Anterior cingulate cortex (tissue), 58 donors: Measurements from ENCODE around the gene RTEL1.
"Not testable (repeated sequence)": the region's sequence is repeated elsewhere in the genome, so short reads cannot be mapped to it uniquely, and the experiment has no call there.

Experiments used
- DNase-seq, 58 donors: peaks; one replicate each; lab custom pipeline; 2025; lab: John Stamatoyannopoulos, UW

RTEL1 gene

DNA sequence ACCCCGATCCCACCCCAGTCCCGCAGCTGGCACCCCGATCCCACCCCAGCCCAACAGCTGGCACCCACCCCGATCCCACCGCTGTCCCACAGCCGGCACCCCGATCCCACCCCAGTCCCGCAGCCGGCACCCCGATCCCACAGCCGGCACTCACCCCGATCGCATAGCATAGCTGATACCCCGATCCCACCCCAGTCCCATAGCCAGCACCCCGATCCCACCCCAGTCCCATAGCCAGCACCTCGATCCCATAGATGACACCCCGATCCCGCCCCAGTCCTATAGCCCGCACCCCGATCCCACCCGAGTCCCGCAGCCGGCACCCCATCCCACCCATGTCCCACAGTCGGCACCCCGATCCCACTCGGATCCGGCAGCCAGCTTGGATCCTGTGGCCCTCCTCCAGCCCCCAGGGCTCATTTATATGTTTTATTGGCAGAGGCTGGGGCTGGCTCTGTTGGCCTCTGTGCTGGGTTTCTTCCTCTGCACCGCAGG, 30.3 kb upstream of the RTEL1 start:
- no peak for DNase-seq

DNA sequence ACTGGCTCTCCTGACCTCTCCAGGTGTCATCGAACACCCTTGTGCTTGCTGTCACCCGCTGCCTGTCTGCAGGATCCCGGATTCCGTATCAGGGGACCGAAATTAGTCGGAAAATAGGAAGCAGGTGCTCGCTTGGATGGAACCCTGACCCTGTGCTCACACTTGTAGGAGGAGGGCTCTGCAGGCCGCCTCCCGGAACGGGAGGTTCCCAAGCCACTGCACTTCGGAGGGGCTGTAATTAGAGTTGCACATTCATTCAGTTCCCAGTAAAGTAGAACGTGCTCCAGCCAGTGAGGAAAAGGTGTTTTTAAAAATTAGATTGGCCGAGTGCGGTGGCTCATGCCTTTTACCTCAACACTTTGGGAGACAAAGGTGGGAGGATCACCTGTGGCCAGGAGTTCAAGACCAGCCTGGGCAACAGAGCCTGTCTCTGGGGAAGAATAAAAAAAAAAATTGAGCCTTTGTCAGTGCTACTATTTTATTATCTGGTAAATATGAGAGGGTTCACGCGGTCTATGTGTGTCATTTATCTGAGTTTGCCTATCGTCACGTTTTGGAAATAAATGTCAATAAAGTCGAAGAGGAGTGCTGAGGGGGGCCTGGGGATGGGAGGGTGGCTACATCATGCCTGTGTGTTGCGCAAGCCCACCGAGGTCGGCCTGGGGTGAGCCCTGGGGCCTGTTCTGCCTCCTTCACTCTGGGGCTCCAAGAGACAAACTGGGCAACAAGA, 29.7 kb upstream of the RTEL1 start:
- DNase-seq, result peak in 5 of 58 donors; percentile 18 to 41 (median 23)

DNA sequence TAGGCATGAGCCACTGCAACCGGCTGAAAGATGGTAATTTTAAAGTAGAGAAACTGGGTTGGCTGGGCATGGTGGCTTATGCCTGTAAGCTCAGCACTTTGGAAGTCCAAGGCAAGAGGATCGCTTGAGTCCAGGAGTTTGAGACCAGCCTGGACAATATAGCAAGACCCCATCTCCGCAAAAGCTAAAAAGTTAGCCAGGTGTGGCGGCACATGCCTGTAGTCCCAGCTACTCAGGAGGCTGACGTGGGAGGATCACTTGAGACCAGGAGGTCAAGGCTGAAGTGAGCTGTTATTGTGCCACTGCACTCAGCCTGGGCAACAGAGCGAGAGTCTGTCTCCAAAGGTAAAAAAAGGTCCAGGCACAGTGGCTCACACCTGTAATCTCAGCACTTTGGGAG, 27.2 kb upstream of the RTEL1 start:
- DNase-seq, result not testable (repeated sequence)

DNA sequence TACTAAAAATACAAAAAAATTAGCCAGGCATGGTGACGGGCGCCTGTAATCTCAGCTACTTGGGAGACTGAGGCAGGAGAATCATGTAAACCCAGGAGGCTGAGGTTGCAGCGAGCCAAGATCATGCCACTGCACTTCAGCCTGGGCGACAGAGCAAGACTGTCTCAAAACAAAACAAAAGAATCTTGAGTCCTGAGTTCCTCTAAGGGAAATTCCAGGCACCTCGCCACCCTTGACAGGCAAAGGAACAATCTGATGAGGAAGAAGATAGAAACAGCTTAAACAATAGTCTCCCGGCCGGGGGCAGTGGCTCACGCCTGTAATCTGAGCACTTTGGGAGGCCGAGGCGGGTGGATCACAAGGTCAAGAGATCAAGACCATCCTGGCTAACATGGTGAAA, 26.7 kb upstream of the RTEL1 start:
- not testable (repeated sequence) for DNase-seq

DNA sequence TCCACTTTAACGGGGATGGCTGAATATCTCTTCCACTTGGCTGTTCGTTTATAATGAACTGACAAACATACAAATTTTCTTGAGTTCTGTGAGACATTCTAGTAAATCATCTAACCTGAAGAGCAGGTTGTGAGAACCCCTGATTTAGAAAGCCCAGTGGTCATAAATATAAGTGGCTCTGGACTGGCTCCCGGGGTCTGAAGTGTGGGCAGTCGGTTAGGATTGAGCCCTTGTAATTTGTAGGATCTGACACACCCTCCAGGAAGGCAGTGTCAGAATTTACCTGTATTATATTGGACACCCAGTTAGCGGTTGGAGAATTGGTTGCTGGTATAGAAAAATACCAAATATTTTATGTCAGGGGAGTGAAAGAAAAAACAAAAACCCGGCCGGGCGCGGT, 24.4 kb upstream of the RTEL1 start:
- DNase-seq, result no peak

DNA sequence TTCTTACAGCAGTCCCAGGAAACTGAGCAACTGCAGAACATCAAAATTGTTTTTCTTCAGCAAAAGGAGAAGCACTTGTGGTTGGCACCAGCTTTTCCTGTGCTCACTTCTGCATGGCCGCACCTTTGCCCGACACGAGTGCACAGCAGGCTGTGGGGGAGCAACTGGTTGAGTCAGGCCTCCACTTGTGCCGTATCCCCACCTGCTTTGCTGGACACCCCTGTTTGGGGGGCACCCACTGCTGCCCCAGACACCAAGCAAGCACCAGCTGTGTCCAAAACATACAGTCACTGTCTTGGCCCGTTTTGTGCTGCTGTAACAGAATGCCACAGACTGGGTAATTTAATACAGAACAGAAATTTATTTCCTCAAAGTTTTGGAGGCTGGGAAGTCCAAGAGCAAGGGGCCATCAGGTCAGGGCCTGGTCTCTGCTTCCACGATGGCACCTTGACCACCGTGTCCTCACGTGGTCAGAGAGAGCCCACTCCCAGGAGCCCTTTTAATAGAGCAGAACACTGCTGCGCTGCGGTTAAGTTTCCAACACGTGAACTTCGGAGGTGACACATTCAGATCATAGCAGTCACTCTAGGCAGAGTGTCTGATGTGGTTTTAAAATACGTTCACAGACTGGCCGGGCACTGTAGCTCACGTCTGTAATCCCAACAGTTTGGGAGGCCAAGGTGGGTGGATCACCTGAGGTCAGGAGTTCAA, 22.5 kb upstream of the RTEL1 start:
- DNase-seq, result no peak

DNA sequence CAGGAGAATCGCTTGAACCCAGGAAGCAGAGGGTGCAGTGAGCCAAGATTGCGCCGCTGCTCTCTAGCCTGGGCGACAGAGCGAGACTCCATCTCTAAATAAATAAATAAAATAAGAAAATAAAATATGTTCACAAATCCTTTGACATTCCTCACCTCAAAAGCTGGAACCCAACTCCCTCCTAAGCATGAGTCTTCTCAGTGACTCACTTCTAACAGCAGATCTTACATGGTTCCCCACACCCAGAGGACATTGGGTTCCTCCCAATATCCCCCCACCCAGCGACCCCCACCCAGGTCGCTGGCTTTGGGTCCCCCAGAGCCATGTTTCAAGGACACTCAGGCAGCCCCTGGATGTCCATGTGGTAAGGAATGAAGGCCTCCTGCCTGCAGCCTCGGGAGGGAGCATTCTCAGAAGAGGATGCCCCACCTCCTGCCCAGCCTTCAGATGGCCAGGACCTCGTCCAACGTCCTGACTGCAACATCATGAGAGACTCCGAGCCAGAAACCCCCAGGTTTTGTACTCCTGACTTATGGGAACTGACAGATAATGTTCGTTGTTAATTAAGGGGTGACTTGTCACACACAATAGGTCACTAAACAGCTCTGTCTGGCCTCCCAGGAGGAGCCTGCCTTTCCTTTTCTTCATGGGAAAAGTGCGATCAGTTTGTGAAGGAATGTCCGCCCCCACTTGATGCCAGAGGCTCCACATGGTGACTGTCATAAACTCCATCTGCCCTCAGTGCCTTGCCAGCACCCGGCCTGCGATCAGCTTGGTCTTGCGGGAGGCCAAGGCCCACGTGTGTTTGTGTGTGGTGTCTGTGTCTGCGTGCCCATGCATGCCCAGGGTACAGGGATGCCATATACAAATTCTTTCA, 21.1 kb upstream of the RTEL1 start:
- DNase-seq, result no peak

DNA sequence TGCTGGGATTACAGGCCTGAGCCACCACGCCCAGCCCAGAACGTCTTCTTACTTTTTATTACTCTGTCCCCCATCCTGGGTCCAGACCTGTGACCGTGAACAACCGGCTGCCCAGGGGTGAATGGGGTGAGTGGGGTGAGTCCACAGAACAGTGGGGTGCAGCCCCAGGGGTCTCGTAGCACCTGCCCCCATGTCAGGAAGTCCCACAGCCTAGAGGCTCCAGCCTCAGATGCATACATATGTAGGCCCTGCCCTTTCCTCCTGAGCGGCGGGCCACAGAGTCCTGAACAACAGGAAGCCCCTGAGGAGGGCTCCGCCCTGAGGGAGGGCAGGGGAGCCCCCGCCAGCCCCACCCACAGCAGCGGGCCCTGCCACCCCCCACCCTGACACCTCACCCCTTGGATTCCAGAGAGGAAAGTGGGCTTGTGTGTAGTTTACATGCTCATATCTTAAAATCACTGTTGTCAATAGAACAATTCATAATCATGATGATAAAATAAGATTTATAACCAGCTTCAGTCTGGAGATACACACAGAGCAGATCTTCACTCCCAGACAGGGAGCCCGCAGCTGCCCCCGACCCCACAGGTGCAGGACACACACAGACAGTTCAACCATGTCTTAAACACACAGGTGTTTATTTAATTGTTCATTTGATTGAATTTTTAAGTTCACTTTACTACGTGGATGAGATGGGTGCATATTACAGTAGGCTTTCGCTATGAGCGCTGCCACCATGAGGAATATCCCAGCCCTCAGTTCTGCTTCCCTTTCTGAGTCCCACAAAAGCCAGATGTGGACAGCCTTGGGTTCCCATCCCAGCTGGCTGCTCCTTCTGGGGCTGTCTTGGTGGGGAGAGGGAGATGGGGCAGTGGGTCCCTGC, 18.8 kb upstream of the RTEL1 start:
- DNase-seq, result no peak

DNA sequence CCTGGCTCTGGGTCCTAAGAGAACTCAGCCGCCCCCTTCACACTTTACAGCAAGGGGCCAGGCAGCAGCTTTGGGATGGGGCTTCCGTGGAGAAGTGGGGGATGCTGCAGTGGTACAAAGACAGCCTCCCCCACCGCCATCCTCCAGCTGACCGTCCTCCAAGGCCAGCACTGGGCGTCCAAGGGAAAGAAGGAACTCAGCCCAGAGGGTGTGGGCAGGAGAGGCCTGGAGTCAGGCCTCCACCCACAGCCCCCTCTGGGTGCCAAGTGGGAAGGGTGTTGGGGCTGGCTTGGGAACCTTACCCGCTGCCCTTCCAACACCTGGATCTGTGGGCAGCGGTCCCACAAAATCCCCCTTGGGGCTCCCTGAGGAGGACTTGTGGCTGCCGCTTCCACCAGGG, 18.0 kb upstream of the RTEL1 start:
- DNase-seq, result no peak

DNA sequence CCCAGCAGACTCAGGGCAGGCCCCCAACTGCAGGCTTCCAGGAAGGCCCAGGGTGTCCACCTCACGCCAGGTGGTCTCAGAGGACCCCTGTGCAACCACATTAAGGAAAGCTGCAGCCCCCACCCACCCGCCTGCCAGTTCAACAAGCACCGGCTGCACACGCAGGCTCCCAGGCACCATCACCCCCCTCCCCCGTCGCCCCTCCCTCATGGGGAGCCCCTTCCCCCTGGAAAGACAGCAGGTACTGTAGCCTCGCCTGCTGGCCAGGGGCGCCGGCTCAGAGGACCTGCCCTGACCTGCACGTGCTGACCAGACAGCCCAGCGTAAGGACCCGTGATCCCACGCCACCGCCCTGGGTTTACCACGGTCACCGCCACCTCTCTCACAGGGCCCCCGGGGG, 17.4 kb upstream of the RTEL1 start:
- DNase-seq, result not testable (repeated sequence)

DNA sequence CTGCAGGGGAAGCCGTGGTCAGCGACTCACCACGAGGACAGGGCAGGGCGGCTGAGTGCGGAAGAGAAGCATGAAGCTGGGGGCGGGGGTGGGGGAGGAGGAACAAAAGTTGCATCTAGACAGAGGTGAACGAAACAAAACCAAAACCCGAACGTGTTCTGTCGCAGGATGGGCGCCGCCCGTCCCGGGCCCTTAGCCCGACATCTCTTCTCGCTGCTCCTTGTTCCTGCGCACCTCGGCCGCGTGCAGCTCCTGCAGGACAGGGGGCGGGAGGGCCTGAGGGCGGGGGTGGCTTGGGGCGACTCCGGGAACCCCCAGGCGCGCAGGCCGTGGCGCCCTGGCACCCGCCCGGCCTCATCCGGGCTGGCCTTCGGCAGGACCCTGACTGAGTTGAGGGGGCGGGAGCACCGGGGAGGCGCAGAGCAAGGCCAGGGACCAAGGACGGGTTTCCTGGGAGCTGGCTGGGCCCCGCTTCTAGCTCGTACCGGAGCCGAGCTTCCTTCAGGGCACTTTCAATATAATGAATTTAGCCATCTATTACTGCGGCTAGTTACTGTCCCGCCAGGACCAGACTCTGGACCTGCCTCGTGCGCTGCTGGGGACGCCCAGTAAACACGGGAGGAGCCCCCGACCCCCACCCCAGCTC, 16.8 kb upstream of the RTEL1 start:
- DNase-seq, result no peak

DNA sequence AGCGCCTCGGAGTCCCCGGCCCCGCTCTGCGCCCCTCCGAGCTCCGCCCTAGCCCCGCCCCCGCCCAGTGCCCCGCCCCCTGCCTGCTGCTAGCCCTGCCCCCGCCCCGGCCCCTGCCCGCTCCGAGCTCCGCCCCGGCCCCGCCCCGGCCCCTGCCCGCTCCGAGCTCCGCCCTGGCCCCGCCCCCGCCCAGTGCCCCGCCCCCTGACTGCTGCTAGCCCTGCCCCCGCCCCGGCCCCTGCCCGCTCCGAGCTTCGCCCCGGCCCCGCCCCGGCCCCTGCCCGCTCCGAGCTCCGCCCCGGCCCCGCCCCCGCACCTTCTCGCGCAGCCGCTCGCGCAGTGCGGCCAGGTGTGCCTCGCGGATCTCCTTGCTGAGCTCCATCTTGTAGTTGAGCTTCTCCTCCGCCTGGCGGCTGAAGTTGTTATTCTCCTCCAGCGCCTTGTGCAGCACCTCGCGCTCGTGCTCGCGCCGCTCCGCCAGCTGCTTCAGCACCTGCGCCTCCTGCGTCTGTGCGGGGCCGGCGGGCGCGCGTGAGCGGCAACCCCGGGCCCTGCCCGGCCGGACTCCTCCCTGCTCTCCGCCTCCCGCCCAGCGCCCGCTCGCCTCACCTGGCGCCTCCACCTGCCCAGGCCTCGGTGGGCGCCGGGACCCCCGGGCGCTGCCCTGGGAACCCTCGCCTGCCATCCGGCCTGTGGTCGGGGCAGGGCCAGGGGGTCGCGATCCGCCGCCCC, 16.2 kb upstream of the RTEL1 start:
- peak in 56 of 58 donors; percentile 22 to 97 (median 86) for DNase-seq

DNA sequence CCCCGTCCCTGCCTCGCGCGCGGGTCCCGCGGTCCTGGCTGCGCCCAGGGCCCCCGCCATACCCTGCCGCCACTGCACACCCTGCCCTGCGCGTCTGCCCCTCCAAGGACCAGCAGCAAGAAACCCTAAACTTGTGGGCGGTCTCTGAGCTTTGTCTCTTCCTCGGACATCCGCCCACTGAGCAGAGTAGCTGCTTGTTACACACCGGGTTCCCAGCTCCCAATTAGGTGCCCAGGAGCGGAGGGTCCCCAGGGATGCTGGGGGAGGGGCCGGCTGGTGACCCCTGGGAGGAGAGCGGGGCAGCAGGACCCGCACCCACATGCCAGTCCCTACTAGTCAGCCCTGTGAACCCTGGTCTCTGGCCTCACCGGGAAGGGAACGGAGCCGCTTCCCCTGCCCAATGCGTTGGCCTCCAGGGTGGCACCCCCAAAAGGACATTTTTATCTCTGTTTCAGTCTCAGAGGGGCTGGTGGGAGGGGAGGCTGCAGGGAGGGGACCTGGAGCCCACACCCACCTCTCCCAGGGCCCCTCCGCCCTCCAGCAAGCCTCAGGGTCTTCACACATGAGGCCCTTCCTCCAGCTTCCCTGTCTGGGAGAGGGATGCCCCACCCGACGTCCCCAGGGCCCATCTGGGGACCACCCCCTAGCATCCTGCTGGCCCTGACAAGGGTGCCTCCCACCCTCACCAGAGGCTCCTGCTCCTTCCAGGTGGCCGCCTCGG, 15.4 kb upstream of the RTEL1 start:
- DNase-seq, result no peak

DNA sequence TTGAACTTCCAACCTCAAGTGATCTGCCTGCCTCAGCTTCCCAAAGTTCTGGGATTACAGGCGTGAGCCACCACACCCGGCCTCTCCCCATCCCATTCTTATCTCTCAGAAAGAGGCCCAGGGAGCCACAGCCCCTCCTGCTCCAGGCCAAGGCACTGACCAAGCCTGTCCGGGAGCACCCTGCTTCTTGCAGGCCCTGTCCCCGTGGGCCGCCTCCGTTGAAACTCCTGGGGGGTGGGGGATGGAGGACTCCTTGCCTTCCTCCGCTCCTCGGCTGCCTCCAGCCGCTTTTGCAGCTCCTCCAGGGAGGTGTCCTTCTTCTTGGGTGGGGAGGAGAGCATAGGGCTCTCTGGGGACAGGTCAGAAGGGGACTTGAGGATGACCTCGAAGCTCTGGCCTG, 14.6 kb upstream of the RTEL1 start:
- no peak for DNase-seq

DNA sequence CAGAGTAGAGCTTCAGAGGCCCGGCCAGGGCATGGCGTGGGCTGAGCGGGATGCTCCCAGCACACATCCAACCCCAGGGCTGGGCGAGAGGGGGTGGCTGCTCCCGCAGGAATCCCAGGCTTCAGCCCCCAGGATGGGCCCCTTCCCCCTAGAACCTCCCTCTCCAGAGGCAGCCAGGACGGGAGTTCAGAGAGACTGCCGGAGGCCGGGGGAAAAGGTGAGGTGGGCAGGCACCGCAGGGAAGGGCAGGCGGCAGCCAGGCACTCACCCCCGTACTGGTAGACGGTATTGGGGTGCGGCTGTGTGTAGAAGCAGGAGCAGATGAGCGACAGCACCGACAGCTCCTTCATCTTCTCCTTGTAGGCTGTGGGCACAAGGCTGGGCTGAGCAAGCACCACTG, 14.2 kb upstream of the RTEL1 start:
- DNase-seq, result no peak

DNA sequence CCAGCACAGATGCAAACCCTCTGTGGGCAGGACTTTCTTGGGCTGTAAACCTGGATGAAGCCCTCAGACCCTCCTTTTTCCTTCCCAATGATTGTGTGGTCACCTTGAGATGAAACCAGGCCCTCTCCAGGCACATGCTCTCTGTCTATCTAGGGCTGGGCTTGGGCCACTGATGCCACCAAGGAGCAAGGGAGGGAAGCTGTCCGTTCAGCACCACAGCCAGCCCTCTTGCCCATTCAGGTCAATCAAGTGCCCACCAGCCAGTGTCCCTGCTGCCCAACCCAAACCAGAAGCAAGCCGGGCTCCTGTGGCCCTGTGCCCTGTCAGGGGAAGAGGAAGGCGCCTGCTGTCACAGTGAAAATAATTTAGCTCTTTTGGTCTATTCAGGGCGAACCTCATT, 12.9 kb upstream of the RTEL1 start:
- DNase-seq, result no peak

DNA sequence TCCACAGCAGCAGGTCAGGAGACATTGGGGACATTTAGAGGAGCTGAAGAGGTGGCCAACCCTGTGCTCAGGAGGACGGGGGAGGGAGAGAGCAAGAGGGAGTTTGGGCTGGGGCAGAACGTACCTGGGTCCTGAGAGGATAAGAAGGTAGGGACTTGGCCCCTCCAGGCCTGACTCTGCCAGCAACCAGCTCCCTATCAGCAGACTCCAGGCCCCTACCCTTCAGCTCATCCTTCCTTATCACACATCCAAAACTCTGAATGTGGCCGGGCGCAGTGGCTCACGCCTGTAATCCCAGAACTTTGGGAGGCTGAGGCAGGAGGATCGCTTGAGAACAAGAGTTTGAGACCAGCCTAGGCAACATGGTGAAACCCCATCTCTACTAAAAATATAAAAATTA, 9.9 kb upstream of the RTEL1 start:
- DNase-seq, result no peak

DNA sequence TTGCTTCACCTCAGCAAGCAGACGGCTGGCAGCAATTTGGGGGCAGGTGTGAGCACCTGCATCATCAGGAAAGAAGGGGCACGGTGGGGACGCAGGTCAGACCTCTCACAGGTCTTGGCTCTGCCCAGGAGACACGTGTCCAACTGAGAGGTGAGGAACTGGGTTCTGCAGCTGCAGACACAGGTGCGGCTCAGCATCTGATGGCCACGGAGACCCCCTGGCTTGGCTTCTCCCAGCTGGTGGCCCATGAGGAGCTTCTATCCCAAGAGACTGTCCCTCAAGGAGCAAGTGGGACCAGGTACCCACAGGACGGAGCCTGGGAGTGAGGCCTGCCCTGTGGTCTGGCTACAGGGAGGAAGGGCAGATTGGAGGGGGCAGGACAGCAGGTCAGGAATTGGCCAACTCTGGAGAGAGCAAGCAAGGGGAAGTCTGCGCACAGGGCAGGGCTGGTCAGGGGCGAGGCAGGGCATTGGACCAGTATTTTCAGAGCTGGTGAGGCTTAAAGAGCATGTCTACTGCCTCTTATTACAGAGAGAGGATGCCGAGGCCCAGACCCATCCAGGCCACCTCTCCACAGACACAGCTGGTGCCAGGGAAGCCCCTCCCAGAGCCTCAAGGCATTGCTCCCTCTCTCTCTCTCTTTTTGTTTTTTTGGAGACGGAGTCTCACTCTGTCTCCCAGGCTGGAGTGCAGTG, 9.1 kb upstream of the RTEL1 start:
- no peak for DNase-seq
